NCI-H146 treated with DMSO at 0.1 percent for 48 hours (cell line): ENCODE results near the gene PTPRR.
"Not testable (repeated sequence)": the region's sequence is repeated elsewhere in the genome, so short reads cannot be mapped to it uniquely, and the experiment has no call there.

Source experiments
- DNase-seq: peaks from one replicate; lab custom pipeline; 2025; ENCODE audit not compliant: unreplicated experiment; lab: John Stamatoyannopoulos, UW

The PTPRR gene

GRCh38 chr12:70842942-70843341 is 77.6 kb downstream of the PTPRR start:
- no peak for DNase-seq

DNA sequence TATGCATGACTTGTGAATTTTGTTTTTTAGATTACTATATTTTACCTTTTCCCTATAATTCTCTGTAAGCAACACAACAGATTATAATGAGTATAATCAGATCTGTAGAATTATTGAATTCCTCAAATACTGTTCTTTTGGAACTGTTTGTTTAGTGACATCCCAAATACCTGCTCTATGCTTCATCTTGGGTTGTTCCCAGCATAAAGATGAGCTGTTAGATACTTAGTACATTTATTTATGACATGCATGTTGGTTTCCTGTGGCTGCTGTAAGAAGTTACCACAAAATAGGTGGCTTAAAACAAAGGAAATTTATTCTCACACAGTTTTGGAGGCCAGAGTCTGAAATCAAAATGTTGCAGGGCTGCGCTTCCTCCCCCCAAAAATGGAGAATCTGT is 78.4 kb downstream of the PTPRR start:
- DNase-seq, result no peak

DNA sequence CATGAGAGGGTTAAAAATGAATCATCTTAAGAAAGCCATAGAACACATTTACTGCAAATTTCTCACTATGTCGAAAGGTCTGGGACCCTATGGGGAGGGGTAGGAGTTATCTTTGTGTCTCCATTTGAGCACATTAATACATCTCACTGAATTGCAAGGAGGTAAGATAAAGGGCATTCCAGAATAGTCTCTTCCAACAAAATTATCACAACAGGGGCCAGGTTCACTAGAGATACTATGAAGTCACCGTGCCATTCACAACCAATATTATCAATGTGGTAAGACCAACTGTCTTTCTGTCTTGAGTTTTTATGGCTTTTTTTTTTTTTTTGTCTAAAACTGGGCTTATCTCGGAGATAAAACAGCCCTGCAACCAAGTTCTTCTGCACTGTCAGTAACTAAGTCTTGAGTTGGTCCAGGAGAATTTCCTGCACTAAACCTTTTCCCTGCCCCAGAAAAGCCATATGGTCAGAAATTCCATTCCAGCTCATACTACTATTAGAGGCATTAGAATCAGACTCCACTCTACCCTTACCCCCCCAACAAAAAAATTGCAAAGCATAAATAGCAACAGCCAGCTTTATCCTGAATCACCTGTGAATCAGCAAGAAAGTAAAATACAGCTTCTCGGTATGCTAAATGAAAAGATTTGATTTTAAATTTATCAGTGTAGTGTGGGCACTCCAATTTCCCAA is 79.7 kb downstream of the PTPRR start:
- no peak for DNase-seq

- DNase-seq, result no peak
Measured at GRCh38 chr12:70839544-70839943, 81.0 kb downstream of the PTPRR start.

DNA sequence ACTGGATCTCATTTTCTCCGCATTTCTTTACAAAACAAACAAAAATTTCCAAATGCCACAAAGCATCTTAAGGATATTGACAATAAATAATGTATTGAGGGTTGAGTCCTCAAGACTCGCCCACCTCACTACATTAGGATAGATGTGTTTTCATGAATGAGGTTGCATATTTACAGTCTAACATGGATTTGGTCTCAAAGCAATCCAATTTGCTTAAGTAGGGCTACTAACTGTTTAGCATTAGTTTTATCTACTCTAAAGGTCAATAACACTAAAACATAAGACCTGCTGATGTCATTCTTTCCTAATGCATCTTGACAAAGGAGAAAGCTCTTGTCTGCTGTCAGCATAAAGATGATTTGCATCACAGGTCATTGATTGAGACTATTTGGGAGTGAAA is 82.4 kb downstream of the PTPRR start:
- no peak for DNase-seq

GRCh38 chr12:70837026-70837425 is 83.5 kb downstream of the PTPRR start:
- DNase-seq, result no peak

DNA sequence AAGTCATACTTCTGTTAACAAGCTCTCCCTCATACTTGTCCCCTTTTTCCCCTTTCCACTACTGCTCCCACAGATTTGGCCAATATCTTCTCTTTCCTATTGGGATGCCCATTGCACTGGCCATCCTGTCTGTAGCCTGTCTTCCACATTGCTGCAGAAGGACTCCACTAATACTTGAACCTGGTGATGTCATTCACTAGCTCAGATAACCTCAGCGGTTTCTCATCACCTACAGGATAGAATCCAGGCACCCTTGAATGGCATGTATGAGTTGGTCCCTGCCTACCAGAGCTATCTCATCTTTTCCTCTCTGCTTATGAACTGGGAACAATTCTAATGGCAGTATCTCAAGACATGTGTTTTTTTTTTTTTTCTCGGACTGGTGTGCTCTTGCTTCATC is 84.6 kb downstream of the PTPRR start:
- DNase-seq, result no peak

- no peak for DNase-seq
Measured at GRCh38 chr12:70831543-70831942, 89.0 kb downstream of the PTPRR start.

- DNase-seq, result no peak
Measured at GRCh38 chr12:70830221-70831061, 90.1 kb downstream of the PTPRR start.

DNA sequence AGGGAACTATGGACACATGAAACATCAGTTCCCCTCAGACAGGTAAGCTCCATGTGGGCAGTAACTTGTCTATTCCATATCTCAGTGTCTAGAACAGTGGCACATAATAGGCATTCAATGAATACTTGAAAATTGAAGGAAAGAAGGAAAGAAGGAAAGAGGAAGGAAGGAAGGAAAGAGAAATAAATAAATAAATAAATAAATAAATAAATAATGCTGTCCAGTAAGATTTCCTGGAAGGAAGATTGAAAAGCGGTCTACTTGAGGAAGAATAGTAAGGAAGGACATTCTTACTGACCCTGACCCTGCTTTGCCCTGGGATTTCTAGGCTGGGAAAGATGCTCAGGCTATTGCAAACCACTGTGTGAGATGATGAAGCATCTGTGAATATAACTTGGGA is 91.5 kb downstream of the PTPRR start:
- DNase-seq, result no peak

DNA sequence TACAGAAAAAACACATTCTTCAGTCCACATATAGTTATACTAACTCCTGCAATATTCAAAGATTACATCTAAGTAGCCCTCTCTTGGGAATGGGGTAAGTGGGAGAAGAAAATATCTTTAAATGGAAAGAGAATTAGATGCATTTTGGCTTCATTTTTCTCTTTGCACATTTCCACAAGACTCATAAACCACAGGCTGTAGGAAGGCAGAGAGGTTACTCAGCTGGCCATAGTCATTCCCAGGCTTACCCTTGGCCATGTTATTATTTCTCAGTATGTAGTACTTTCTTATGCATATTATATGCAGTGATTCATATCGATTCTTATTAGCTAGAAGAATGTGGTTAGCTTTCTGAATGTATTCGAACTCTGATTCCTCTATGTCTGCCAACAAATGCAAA is 92.2 kb downstream of the PTPRR start:
- no peak for DNase-seq

DNA sequence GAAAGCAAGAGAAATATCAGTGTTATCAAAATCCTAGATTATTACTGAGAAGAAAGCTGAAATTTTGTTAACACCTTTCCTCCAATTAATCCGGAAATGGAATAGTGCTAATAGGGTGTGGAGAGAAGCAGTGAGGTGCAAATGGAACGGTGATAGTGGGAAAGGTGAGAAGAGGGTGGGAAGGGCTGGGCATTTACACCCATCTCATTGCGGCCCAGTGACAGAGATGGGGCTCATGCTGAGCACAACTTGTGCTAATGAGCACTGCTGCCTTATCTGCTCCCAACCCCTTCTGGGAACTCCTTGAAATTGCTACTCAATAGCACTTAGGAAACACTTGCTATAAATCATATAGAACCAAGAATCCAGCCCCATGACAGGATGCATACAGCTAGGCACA is 94.4 kb downstream of the PTPRR start:
- no peak for DNase-seq

DNA sequence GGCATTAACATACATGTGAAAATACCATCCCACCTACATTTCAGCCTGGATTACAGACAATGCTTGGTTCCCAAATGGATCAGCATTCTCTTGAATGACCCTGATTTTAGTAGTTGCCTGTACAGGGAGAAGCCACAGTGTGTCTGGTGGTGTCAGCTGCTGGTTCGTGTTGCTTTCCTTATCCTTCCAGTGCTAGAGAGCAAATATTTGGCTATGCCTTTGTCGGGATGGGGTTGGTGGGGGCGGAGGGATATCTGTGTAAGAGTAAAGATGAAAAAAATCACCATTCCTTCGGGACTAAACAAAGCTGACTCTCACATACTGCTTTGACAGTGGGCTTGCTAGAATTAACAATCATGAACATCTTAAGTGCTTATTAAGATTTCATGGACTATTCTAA is 96.0 kb downstream of the PTPRR start:
- no peak for DNase-seq

GRCh38 chr12:70823182-70823976 is 97.2 kb downstream of the PTPRR start:
- DNase-seq, result no peak

GRCh38 chr12:70822412-70822811 is 98.1 kb downstream of the PTPRR start:
- no peak for DNase-seq

DNA sequence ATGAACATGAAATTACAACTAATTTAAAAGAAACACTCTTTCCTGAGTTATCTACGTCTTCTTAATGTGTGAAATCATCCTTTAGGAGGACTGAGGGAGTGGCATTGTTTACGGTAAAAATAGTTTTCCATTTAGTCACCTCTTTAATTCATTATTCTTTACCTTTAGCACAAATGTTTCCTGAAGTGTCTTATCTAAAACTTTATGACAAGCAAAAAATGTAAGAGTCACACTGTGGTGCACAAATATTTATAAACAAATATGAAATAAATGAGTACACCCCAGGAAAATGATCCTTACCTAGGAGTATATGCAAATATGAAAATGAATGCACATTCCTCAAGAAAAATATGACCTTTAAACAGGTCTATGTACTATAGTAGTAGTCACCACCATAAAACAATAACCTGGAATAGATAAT is 104.6 kb downstream of the PTPRR start:
- no peak for DNase-seq

DNA sequence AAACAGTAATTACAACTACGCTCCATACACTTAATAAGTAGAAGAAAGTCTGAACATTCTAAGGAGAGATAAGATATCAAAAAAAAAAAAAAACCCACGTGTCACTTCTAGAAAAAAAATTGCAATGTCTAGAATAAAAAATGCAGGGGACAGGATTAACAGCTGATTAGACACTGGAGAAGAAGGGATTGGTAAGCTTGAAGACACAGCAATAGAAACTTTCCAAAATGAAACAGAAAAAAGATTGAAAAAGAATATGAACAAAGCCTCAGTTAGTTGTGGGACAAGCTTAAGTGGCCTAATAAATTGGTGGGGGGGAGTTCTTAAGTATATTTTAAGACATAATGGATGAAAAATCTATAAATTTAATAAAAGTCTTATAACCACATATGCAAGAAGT is 105.5 kb downstream of the PTPRR start:
- no peak for DNase-seq

- DNase-seq, result no peak
Measured at GRCh38 chr12:70813559-70813958, 107.0 kb downstream of the PTPRR start.

DNA sequence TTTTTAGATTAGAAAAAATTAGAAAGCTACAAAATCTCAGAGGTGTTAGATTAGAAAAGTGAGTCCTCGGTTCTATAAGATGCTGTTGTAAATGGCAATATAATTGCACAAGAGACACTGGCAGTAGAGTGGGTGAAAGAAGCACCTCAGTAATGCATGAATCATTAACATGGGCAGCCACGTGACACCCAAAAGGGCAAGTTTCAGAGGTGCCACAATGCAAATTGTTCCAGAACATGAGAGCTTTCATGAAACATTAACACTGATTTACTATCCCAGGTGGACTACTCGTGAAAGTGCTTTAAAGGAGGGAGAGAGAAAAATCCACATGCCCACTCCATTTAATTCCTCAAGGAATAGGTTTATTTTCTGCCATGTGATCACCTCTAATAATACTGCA is 108.4 kb downstream of the PTPRR start:
- DNase-seq, result no peak

GRCh38 chr12:70809887-70810286 is 110.7 kb downstream of the PTPRR start:
- DNase-seq, result no peak

GRCh38 chr12:70807993-70808392 is 112.5 kb downstream of the PTPRR start:
- DNase-seq, result not testable (repeated sequence)

DNA sequence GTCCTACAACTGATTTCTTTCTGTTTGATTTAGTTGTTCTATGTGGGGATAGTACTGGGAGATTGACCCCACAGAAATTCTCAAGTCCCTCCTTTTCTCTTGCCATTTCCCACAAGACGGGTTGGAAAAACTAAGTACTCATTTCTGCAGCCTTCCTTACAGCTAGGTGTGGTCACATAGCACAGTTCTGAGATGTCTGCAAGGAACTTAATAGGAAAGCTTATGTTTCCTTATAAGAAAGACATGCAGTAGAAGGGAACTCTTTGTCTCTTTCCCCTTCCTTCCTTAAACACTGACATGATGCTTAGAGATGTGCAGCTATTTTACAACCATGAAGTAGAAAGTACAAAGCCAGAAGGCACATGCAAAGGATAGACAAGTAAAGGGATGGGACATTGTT is 113.7 kb downstream of the PTPRR start:
- no peak for DNase-seq
